C4-2B (cell line): ENCODE measurements around the gene MLLT10.
"Not testable (repeated sequence)": the region's sequence is repeated elsewhere in the genome, so short reads cannot be mapped to it uniquely, and the experiment has no call there.

Source experiments
- ZFX ChIP-seq: fragments of 450-650 bp; IDR thresholded peaks from 2 replicates; pipeline ENCODE4 v1.6.1; 2017
- TF ChIP-seq, protein P1 (sequence below): fragments of 450-650 bp; conservative IDR thresholded peaks from 2 replicates; pipeline ENCODE4 v1.5.1; 2017; ENCODE audit warnings: mild to moderate bottlenecking

GRCh38 chr10:21588159-21588558, 54.1 kb downstream of the MLLT10 start:
- TF ChIP-seq, protein P1, sequence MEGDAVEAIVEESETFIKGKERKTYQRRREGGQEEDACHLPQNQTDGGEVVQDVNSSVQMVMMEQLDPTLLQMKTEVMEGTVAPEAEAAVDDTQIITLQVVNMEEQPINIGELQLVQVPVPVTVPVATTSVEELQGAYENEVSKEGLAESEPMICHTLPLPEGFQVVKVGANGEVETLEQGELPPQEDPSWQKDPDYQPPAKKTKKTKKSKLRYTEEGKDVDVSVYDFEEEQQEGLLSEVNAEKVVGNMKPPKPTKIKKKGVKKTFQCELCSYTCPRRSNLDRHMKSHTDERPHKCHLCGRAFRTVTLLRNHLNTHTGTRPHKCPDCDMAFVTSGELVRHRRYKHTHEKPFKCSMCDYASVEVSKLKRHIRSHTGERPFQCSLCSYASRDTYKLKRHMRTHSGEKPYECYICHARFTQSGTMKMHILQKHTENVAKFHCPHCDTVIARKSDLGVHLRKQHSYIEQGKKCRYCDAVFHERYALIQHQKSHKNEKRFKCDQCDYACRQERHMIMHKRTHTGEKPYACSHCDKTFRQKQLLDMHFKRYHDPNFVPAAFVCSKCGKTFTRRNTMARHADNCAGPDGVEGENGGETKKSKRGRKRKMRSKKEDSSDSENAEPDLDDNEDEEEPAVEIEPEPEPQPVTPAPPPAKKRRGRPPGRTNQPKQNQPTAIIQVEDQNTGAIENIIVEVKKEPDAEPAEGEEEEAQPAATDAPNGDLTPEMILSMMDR, result not testable (repeated sequence)
- TF ChIP-seq ZFX, result not testable (repeated sequence)
